ENCODE measurements around the gene ARHGEF3.

ARHGEF3 gene

DNA sequence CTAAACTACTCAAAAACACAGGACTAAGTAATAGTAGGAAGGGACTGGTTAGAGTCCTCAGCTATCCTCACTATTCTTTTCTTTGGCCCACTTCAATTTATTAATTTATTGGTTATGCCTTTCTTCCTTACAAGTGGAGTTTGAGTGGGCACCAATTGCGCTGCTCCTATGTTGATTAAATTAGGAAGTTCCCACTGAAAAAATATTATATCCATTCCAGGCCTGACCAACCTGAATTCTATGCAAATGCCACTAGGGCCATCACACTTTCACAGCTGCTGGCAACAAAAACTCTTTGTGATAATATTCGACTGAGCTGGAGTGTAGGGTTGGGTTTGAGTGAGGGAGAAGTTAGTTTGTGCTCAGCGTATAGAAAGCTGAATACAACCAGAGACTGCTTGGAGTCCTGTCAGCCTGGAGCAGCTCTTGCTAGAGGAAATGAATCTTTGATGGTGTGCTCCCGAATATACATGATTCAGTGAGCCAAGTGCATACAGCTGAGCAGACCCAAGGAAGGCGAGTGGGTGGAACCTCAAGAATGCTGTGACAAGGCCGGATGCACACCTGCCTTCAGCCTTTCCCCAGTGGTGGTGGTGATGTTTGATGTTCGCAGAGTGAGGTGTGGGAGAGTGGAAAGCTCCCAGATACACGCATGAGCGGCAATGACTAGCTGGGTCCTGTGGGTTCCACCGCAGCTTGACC, 1.5 kb downstream of the ARHGEF3 start:
- no peak for DNase-seq
- in situ Hi-C loops (cut with MboI; ENCODE audit: low pct_unique_long_range_greater_than_20kb, low sequenced_read_pairs) = no loop called here

DNA sequence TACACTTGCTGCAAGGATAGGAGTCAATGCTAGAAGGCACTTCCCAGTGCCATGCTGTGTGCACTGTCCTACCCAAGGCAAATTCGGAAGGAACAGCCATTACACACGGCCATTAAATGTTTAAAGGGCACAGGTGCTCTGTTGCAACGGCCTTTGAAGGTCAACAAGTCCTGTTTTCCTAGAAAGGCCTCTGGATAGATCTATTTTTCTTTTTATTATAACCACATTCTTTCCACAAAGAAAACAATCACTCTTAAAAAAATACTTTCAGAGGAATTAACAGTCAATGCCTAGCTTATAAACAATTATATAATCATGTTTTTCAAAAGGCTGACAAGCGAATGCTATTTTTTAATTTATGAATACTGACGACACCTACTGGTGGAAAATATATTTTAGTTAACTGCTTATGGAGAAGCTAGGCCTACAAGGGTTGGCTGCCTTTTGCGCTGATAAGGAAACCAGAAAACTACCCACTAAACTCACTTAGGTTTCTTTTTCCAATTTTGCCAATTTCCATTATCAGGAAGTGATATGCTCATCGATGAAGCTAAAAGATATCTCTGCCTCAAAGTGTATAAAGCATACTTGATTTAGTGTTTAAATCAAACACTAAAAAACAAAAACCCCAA, 2.4 kb downstream of the ARHGEF3 start:
- peak; percentile 88 for DNase-seq
- in situ Hi-C loops (cut with MboI; ENCODE audit: low pct_unique_long_range_greater_than_20kb, low sequenced_read_pairs) = no loop called here

DNA sequence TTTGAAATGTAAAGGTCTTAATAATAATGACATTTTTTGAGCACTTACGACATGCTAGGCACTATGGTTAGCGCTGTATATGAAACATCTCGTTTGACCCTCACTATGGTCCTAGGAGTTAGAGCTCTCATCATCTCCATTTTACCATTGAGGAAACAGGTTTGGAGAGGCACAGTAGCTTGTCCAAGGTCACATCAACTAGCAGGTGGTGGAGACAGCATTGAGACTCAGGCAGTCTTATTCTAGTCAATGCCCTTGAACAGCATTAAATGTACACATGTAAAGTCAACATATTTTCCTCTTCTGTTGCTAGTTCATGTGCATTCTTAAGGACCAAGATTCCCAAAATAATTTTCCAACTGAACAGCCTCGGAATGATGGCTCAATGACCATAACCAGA, 4.8 kb downstream of the ARHGEF3 start:
- in situ Hi-C loops (cut with MboI; ENCODE audit: low pct_unique_long_range_greater_than_20kb, low sequenced_read_pairs) = no loop called here
- DNase-seq = no peak

DNA sequence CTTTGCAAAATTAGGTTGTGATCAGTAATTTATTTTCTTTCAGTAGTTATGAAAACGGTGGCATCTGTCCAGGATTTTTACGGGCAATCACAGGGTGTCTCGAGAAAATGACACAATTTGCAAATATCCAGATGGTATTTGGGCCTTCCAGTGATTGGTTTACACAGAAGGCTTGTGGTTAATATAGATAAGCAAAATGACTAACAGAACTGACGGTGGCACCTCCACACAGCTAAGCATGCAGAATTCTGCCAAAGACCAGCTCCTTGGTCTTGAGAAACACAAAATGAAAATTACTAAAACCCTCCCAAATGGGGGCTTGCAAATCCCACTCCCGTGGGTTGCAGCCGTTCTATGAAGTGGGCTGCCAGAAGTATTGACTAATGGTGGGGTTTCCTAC, 5.5 kb downstream of the ARHGEF3 start:
- in situ Hi-C loops (cut with MboI; ENCODE audit: low pct_unique_long_range_greater_than_20kb, low sequenced_read_pairs) = no loop called here
- no peak for DNase-seq

DNA sequence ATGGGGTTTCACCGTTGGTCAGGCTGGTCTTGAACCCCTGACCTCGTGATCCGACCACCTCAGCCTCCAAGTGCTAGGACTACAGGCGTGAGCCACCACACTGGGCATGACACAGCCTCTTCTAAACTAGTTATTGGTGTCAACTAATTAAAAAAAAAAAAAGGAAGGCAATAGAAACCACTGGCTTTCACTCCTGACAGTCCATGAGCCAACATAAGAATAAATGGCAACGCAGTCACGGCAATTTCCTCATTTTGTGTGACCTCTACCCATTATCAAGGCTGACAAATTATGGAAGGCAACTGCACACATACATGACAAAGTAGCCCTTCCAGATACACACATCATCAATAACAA, 5.9 kb downstream of the ARHGEF3 start:
- DNase-seq = peak; percentile 73
- in situ Hi-C loops (cut with MboI; ENCODE audit: low pct_unique_long_range_greater_than_20kb, low sequenced_read_pairs) = no loop called here

DNA sequence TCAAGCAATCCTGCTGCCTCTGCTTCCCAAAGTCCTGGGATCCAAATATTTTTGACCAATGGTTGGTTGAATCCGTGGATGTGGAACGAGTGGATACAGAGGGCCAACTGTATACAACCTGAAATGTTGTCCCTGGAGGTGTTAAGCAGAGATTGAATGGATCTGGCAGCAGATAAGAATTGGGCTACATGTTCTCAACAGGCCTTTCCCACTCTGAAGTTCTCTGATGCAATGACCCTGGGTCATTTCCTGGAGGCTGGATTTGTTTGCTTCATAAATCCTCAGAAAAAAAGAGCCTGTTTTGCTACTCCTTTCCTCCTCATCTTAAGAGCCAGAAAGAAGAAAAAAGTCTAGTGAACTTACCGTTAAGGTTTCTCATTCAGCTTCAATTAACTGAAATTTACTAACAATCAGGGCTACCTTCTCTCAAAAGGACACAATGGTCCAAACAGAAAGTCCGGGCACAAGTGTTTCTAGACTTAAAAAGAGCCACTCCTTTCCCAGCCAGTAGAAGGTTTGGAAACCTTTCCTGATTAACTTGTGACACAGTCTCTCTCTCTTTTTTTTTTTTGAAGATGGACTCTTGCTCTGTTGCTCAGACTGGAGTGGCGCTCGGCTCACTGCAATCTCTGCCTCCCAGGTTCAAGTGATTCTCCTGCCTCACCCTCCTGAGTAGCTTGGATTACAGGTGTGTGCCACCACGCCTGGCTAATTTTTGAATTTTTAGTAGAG, 6.5 kb downstream of the ARHGEF3 start:
- no peak for DNase-seq
- in situ Hi-C loops (cut with MboI; ENCODE audit: low pct_unique_long_range_greater_than_20kb, low sequenced_read_pairs) = no loop called here

DNA sequence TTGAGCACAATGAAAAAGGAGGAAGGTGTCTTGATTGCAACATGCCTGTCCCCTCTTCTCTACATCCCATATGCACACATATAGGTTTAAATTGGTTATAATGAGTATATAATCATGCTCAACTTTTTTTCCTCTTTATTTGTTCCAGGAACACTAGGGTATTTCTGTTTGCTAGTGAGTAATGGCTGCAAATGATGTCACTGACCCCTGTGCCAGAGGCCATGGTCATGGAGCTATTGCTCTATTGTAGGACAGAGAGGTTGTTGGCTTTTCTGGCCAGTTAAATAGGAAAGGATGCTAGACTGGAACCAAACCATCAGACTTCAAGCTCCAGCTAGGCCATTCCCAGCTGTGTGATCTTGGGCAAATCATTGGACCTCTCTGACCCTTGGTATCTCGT, 9.6 kb downstream of the ARHGEF3 start:
- in situ Hi-C loops (cut with MboI; ENCODE audit: low pct_unique_long_range_greater_than_20kb, low sequenced_read_pairs) = no loop called here

DNA sequence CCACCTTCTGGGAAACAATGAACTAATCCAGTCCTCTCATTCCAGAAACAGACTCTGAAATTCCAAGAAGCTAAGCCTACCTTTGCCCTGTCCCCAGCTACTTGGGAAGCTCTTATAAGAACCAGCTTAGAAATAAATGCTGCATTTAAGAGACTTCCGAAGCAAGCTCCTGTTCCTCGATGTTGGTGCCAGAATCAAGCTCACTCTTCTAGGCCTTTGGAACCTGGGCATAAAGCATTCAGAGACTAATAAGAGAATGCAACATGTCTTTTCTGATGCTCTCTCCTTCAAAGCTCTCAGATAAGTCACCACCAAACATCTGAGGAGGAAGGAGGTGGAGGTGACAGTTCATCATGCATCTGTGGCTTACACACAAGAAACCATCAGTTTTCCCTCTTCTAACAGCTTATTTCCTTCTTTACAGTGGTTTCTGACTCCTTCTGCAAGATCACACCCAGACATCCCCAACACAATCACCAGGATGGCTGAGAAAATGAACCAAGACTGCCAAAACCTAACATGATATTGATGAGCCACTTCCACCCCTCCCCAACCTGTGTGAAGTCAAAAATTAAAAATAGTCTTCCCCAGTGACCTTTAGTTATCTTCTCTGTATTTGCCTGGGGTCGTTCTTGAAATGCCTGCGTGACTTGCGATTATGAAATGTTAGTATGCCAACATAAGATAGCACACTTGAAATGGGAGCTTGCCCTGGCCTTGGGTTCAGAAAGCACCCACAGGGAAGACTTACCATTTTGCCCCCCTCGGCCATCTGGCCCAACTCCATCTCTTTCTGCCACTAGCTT, 11.5 kb downstream of the ARHGEF3 start:
- DNase-seq = peak; percentile 75
- in situ Hi-C loops (cut with MboI; ENCODE audit: low pct_unique_long_range_greater_than_20kb, low sequenced_read_pairs) = no loop called here

More for the DNA sequence above, 9.6 kb downstream of the ARHGEF3 start:
- DNase-seq = no peak

DNA sequence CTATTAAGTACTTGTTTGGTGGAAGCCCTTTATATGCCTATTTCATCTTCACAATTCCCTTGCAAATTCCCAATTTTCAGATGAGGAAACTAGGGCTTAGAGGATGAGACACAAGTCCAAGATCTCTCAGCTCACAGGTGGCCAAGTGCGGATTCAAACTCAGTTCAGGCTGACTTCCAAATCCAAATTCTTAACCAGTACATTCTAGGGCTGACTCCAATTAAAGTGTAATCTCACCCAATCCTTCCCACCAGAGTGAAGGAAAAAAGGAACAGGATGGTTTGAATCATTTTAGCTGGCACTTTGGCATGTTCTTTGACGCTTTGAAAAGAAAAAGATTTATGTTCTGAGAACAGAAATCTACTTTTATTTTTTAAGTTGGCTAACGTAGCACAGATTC, 12.7 kb downstream of the ARHGEF3 start:
- DNase-seq = no peak
- in situ Hi-C loops (cut with MboI; ENCODE audit: low pct_unique_long_range_greater_than_20kb, low sequenced_read_pairs) = no loop called here

DNA sequence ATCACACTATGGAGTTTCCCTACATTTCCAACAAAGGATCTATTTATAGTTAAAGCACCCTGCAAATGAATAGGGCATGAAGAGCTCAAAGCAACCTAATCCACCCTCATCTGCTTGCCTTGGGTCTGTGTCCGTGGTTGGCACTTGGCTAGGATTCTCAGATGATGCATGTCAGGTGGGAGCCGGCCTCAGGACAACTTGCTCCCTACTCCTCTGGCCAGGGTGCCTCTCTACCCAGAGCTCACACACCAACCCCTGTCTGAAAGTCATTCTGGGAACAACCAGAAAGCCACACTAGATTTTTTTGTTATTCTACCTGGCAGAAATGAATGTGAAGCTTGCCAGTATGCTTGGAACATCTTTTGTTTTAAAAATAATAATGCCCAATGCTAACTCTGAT, 13.2 kb downstream of the ARHGEF3 start:
- DNase-seq = no peak
- in situ Hi-C loops (cut with MboI; ENCODE audit: low pct_unique_long_range_greater_than_20kb, low sequenced_read_pairs) = no loop called here

DNA sequence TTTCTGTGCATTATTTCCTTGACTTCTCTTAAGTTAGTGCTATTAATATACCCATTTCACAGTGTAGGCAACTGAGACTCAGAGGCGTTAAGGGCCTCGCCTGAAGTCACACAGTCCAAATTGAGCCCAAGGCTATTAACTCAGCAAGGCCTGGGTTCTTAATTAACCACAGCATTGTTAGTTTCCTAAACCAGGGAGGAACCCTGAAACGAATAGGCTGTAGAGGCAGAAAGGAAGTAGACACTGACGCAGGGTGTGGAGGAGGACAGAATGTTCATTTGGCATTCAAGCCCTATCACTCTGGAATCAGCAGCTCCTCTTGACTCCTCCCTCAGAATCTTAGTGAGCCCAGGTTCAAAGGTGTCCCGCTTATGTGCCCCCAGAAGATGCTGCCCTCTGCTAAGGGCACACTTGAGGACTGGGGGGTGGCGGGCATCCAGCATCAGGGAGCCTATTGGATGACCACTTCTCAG, 13.9 kb downstream of the ARHGEF3 start:
- DNase-seq = peak; percentile 80
- in situ Hi-C loops (cut with MboI; ENCODE audit: low pct_unique_long_range_greater_than_20kb, low sequenced_read_pairs) = no loop called here

DNA sequence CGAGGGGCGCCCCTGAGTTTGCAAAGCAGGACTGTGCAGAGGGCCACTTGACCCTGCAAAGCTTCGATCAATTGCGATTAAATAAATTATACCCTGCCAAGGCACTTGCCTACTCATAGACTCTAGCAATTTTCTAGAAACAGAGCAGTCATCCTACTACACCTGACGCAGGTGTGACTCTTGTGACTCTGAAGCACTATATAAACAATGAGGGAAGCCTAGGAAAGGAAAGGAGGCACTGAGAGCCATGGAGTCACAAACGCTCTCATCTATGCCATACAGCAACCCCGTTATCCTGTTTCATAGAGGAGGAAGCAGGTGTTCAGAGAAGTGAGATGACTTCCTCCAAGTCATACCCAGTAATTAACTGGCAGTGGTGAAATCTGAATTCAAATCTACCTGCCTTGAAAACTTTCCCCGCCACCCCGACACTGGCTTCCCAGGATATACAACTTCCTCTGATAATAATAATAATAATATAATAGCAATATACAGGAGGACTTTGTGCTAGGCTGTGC, 14.4 kb downstream of the ARHGEF3 start:
- in situ Hi-C loops (cut with MboI; ENCODE audit: low pct_unique_long_range_greater_than_20kb, low sequenced_read_pairs) = no loop called here
- DNase-seq = no peak

DNA sequence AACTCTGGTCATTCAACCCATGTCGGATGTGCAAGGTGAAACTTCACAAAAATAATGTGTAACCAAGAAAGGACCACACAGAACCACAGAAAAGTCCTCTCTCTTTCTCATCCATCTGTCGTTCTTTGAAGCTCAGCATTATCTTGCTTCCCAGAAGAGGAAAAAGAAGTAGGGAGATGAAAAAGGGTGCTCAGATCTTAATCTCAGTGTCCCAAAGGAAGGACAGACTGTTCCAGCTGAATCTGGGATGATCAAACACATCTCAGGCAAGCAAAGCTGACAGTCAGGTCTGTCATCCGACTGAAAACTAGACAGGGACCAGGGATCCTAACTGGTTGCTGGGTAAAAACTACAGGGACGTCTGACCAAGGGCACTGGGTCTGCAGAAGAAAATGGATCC, 16.2 kb downstream of the ARHGEF3 start:
- DNase-seq = no peak
- in situ Hi-C loops (cut with MboI; ENCODE audit: low pct_unique_long_range_greater_than_20kb, low sequenced_read_pairs) = no loop called here

DNA sequence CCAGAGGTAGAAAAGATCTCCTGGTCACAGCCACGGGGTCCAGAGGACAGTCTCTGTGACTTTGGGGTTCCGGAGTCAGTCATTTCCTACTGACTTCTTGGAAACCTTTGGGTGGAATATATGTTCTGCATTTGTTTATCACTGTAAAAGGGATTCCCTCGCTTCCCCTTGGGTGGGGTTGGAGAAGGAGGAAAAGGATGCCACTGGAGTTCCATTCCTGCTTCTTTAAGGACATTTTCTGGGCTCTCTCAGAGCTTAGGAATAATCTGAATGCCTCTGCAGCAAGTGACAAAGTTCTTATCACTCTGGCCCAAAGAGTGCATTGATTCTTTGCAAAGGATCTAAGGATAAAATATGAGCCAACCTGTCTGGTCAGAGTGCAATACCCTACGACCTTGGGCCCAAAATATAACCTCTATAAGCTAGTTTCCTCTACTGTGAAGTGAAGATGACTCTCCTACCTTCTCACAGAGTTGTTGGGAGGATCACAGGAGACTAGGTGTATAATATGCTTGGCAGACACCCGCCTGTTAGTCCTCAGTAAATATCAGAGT, 17.2 kb downstream of the ARHGEF3 start:
- in situ Hi-C loops (cut with MboI; ENCODE audit: low pct_unique_long_range_greater_than_20kb, low sequenced_read_pairs) = no loop called here

DNA sequence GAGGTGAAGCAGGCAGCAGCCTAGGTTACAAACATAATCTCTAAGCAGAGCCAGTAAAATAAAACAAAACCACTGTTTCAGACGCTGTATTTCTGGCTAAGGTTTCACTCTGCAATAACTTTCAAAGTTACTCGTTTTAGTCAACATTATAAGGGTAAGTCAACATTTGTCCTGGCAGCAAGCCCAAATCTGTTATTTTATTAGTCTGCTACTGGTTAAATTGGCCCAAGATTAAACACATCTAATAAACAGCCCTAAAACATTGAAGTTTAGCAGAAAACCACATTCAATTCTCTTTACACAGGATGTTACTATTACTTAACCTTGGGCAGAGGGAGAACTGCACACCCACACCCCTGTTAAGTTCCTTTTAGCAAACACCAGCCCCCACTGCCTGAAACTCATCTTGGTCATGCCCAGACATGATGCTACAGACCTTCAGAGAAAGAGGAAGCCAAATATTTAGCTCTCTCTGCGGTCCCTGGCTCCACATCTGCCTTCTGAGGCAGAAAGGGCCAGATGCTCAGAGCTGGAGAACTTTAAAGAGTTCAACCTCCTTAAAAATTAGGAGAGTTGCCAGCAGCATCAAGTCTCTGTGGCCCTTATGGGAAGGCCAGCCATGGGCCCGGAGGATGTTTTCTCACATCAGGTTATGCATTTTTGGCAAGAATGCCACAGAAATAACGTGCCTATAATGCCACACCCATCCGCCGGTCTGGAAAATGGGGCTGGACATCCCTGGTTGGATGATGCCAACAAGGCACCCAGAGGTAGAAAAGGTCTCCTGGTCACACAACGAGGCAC, 17.9 kb downstream of the ARHGEF3 start:
- DNase-seq = peak; percentile 98
- in situ Hi-C loops (cut with MboI; ENCODE audit: low pct_unique_long_range_greater_than_20kb, low sequenced_read_pairs) = no loop called here

More for the DNA sequence above, 17.2 kb downstream of the ARHGEF3 start:
- no peak for DNase-seq

DNA sequence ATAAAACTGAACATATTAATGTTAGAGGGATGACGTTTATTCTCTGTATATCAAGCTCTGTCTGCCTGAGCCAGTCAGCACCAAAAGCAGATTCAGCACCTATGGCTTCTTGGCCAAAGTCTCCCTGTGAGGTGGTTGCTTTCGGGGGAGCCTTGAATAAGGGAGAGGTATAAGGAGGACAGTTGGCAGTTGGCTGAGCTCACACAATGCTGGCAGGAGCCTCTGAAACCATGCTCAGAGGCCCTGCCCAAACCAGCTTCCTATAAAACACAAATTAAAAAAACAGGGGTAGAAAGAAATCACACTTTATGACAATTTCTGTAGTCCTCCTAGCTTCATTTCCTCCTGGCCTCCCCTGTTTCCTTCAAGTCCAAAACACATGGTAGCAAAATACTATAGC, 18.8 kb downstream of the ARHGEF3 start:
- no peak for DNase-seq
- in situ Hi-C loops (cut with MboI; ENCODE audit: low pct_unique_long_range_greater_than_20kb, low sequenced_read_pairs) = no loop called here

DNA sequence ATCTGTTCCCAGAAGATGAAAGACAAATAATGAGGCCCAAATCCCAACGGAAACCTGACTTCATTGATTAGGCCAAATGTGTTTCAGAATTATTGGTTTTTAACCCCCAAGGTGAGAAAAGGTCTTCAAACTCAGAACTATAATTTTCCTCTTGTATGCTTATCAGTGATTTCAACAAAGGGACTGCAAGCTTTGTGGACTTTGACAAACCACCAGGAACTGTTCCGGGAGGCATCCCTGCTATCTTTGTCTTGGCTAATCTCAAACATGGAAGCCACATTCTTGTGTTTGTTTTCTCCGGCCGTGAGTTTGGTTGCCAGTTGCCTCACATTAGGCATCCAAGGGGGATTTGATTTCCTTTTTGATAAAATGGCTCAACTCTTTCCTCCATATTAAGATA, 19.5 kb downstream of the ARHGEF3 start:
- DNase-seq = no peak
- in situ Hi-C loops (cut with MboI; ENCODE audit: low pct_unique_long_range_greater_than_20kb, low sequenced_read_pairs) = no loop called here

DNA sequence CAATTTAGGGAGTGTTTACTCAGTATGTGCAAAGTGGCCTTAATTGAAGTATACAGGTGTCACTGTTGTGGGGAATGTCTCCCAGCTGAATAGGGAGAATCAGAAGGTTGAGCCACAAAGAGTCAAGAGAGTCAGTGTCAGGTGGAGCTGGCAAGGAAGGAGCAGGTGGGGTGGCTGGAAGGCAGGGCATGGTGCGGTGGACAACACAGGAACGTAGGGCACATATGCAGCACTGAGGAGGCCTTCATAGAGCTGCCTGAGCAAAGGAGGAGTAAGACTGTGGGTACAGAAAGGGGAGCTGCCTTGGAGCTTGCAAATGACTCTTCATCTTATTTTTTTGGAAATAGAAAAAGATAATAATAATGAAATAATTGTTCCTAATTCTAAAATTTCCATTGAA, 20.0 kb downstream of the ARHGEF3 start:
- no peak for DNase-seq
- in situ Hi-C loops (cut with MboI; ENCODE audit: low pct_unique_long_range_greater_than_20kb, low sequenced_read_pairs) = no loop called here
